ENCODE data around the gene UPF1.
A peak's percentile ranks its signal among the peaks of the same experiment; 100 is the strongest.

The UPF1 gene

DNA sequence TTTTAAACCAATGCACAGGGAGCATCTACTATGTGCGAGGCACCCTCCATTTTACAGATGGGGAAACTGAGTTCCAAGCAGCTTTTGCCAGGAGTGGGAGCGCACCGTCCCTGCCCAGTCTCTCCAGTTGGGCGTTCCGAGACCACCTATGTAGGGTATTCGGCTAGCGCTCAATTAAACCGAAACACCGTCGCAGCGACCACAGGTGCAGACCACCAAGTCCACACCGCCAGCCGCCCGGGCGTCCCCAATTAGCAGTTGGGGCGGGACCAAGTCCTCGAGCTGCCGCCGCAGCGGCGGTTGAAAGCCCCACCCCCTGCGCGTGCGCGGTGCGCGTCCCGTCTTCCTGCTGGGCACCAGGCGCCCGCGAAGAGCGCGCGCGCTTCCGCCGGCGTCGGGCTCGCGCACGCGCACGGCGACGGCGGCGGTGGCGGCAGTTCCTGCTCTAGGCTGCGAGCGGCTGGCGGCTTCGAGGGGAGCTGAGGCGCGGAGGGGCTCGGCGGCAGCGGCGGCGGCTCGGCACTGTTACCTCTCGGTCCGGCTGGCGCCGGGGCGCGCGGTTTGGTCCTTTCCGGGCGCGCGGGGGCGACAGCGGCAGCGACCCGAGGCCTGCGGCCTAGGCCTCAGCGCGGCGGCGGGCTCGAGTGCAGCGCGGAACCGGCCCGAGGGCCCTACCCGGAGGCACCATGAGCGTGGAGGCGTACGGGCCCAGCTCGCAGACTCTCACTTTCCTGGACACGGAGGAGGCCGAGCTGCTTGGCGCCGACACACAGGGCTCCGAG lies at the start of gene UPF1:
TSS of gene UPF1 (plus strand) at position 436 of the 782 bp plus-strand sequence. CDS start at position 687, 251 bp downstream.
- DNase-seq: peak; percentile 98

DNA sequence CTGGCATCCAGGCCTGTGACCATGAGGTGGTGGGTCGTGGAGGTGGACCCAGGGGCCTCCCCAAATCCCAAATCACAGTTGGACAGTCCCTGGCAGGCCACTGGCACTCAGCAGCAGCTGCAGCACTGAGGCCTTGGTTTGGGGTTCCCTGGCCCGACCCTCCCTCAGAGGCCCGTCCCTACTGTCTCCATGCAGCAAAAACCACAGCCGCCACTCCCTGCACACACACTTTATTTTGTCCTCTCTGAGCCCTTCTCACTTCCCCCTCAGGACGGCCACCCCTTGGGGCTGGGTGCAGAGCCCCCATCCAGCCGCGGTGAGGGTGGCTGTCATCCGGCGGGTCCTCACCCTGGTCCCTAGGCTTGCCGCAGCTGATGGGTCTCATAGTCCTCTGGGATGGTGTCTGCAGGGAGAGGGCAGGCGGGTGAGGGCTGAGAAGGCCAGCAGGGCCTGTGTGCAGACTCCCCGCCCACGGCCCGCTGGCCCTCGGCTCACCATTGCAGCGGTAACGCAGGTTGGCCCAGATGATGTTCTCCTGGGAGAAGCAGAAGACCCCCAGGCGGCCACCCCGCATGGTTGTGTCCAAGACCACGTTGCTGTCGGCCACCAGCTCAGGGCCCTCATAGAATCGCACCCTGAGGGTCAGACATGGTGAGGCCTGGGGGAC lies 49.1 kb upstream of the UPF1 start:
- no peak for DNase-seq

DNA sequence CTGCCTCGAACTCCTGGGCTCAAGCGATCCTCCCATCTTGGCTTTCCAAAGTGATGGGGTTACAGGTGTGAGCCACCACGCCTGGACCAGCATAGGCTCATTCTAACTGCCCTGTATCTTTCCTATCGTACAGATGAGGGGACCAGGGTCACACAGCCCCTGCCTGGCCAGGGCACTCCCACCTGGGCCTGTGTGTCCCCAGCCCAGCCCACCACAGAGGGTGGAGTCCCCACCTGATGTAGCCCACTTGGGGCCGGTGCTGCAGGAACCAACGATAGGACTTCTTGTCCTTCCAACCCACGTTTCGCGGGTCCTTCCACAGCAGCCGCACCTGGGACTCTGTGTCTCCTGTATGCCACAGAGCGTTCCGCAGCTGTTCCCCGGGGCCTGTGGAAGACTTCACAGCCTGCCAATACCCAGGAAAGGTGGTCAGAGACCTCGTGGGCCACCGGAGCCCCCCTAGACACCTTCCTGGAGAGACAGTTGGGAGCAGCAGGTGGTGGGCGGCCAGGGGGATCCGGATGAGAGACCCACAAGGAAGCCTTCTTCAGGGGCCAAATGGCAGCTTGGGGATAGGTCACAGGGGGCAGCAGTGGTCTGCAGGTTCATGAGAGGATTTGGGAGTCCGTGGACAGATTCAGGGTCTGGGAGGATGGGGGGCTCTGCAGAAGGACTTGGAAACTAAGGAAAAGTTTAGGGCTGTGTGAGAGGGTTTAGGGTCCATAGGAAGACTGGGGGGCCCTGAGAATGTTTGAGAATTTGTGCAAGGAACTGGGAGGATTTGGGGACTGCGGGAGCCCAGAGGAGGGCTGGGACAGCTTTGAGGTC lies 47.6 kb upstream of the UPF1 start:
- no peak for DNase-seq

DNA sequence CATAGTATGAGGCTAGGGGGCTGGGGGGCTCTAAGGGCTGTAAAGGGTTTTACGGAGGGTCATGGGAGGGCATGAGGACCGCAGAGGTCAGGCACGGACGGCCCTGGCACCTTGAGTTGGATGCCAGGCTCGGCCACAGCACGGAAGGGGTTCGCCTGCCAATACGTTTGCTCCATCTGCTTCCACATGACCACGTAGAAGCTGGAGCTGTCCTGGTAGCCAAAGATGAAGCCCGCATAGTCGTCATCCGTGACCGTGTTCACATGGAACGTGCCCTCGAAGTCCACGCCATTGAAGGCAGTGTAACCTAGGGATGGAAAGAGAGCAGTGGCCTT lies 47.0 kb upstream of the UPF1 start:
- no peak for DNase-seq

DNA sequence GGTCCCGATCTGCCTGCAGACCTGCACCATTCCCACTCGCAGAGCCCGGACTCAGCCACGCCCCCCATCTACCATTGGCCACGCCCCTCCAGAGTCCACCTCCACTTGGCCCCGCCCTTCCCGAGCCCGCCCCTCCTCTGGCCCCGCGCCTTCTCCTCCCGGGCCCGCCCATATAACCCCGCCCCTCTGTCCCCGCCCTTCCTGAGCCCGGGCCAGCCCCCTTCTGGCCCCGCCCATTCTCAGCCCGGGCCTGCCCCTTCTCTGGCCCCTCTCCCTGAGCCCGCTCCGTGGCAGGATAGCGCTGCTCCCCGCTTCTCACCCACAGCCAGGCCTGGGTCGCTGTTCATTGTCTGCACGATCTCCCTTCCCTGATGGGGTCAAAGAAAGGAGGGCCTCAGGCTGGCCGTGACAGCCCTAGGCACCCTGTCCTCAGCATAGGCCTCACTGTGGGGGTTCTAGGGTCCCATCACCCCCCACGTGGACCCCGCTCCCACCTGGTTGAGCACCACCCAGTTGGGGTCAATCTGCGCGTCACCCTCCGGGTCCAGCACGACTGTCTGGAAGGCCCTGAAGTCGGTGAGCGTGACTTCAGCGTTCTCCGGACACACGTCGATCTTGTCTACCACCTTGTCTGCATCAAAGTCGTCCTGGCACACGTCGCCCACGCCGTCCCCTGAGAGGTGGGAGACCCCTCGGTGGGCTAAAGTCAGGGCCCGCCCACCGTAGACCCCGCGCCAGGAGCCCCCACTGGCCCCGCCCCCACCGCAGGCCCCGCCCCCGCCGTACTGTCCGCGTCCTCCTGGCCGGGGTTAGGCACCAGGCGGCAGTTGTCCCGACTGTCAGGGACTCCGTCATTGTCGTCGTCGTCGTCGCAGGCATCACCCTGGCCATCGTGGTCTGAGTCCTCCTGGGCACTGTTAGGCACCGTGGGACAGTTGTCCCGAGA lies 46.3 kb upstream of the UPF1 start:
- DNase-seq: peak; percentile 92

DNA sequence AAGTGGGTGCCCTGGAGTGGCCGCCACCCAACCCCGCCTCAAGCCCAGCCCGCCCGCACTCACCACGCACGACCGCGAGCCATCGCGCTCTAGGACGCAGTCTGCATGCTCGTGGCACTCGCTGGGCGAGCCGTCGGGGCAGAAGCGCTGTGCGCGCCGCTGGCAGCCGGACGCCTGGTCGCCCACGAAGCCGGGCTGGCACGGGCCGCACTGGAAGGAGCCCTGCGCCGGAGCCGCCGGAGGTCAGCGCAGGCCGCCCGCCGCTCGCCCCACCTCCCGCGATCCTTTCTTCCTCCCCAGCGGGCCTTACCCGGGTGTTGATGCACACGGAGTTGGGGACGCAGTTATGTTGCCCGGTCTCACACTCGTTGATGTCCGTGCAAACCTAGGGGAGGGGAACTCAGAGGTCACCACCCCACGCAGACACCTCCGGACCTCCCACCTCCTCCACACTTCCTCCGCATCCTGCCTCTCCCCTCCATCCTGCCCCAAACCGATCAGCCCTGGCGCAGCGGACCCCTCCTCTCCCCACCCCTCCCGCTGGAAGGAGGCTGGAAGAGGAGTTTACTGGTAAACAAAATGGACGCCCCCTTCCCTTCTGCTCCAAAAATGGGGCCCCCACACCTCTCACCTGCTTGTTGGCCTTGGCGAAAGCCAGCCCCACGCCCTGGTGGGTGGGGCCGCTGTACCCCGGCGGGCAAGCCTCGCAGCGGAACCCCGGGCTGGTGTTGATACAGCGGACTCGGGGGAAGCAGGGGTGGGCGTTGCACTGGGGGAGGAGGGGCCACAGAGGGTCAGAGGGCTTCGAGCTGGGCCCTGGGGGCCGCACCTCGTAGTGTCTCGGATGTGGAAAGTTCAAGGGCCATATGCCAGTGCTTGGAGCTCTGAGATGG lies 43.0 kb upstream of the UPF1 start:
- DNase-seq: no peak

DNA sequence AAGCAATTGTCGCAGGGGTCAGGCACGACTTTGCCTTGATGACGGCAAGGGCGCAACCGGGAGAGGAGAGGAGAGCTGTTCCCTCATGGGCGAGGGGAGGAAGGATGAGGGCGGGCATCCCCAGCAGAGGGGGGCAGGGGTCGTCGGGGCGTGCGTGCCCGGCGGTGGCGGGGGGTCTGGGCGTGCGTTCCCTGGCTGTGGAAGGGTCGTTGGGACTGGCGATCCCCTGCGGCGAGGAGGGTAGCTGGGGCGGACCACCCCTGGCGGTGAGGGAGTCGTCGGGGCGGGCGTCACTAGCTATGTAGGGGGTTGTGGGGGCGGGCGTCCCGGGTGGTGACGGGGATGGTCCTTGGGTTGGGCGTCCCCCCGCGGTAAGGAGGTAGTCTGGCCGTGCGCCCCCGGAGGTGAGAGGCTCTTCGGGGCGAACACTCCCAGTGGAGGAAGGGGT lies 42.3 kb upstream of the UPF1 start:
- no peak for DNase-seq

DNA sequence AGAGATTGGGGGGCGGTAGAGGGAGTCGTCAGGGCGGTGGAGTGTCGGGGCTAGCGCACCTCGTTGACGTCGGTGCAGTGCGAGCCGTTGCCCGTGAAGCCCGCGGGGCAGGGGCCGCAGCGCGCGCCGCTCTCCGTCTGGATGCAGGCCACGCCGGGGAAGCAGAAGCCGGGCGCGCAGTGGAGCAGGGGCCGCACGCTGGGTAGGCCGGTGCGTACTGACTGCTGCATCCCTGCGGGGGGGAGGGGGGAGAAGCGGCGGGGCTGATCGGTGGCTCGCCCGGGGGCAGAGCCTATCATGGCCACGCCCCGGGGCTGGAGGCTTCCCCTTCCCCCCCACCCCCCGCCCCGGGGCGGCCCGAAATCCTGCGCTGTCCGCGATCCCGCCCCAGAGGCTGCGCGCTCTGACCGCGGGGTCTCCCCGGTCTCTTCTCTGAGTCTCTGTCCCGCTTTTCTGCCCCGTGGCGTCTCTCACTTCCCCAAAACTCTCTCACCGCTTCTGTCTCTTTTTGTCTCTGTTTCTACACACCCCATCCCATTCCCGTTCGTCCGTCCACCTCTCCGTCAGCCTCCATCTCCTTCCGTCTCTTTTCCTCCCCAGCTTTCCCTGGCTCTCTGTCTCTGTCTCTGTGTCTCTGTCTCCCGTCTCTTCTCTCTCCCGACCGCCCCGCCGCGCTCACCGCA lies 41.7 kb upstream of the UPF1 start:
- DNase-seq: no peak

DNA sequence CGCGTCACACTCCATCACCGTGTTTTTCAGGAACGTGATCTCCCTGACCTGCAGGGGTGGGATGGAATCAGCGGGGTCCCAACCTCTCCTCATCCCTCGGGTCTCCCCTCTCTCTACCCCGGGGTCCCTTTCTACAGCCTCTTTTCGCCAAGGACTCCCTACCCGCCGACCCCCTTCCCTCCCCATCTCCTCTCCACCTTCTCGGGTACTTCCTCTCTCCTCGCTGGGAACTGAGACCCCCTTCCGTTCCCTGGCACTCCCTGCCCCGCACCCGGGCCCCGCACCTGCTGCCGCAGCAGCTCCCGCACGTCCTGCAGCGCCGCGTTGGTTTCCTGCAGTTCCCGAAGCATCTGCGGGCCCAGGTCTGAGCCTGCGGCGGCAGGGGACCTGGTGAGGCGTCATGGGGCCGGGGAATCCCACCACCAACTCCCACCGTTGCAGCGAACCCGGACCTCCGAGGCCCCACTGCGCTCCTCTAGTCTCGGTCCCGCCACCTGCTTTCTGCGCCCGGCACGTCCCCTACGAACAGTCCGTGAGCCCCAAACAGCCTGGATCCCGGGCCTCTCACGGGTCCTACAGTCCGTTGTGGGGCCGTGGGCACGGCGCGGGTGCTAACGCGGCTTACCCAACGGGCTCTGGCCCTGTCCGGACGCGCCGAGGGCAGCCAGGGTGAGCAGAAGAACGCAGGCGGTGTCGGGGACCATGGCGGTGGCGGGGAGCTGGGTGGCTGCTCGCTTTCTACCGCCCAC lies 41.0 kb upstream of the UPF1 start, which contains the start of gene COMP:
TSS of gene COMP (minus strand) at position 740 of the 749 bp plus-strand sequence. CDS start at position 704, 36 bp downstream.
- no peak for DNase-seq

DNA sequence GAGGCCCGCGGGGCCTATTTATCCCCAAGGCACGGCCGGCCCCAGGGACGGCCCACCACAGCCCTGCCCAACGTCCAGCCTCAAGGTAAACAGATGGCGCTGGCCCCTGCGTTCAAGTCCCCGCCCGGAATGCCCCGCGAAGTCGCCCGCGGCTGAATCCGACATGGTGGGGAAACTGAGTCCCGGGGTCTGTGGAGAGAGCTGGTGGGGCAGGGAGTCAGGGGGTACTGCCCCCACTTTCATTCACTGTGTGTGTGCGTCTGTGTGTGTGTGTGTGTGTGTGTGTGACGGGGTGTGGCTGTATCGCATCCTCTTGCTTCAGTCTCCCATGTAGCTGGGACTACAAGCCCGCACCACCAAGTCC lies 40.5 kb upstream of the UPF1 start:
- no peak for DNase-seq

DNA sequence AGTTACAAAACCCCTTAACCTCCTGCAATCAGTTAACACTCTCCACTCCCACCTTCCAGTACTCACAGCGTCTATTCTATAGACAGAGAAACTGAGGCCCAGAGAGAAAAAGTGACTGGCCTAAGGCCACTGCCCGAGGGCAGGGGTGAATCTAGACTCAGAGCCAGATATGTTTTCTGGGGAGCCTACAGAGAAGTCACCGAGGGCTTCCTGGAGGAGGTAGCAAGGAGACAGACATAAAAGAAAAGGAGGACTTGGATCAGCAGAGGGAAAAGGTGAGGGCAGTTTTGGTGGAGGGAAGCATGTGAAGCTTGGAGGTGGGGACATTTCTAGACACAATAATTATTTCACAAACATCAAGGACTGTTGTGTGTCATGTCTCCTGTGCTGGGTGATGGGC lies 39.1 kb upstream of the UPF1 start:
- no peak for DNase-seq

DNA sequence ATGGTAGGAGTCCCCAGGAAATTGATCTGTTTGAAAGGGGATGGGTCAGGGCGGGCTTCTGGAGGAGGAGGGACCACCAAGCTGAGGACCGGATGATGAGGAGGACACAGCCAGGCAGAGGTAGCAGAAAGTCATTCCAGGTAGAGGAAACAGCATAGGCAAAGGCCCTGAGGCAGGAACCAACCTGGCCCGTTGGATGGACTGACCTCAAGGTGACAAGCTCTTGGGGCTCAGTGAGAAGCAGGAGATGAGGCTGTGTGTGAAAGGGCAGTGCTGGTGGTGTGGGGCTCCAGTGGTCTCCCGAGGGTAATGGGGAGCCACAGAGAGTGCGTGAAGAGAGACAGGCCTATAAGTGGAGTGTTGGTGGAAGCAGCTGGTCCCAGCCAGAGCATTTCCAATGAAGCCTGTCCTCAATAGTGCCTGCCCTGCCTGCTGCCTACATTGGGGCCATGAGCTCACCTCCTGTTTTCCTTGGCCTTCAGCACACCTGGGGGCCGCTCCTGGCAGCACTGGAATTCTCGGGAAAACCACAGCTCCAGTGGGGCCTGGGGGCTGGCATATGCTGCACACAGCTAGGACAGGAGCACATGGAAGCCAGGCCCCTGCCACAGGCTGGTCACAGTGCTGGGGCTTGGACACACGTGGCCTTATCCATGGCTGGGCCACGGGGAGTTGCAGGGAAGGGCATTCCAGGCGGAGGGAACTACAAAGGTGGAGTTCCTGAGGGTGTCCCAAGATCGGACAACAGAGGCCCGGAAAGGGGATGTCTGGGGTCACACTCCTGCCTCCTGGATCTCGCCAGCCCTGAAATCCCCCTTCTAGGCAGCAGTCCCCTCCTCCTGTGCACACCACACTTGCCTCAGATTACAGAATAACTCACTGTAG lies 38.4 kb upstream of the UPF1 start:
- no peak for DNase-seq

DNA sequence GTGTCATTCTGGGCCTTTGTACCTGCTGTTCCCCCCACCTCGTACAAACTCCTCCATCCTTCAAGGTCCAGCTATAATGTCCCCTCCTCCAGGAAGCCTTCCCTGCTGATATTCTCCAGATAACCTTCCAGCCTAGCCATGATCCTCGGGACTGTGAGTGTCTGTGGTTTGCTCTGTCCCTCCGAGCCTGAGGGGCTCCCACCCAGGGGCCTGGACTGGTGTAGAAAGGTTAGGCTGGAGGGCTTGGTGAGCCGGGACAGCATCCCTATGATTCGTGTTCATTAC lies 37.8 kb upstream of the UPF1 start:
- no peak for DNase-seq

DNA sequence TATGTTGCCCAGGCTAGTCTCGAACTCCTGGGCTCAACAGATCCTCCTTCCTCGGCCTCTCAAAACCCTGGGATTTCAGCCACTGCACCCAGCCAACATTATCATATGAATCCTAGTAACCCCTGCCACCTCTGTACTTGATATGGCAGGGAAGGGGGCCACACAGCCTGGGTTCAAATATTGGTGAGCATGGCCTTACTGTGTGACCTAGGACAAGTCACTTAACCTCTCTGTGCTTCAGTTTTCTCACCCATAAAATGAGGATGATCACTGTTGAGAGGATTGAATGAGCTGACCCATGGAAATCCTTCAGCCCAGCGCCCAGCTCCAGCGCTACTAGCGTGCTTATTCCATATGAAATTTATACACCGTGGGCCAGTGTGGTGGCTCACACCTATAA lies 37.1 kb upstream of the UPF1 start:
- DNase-seq: no peak

DNA sequence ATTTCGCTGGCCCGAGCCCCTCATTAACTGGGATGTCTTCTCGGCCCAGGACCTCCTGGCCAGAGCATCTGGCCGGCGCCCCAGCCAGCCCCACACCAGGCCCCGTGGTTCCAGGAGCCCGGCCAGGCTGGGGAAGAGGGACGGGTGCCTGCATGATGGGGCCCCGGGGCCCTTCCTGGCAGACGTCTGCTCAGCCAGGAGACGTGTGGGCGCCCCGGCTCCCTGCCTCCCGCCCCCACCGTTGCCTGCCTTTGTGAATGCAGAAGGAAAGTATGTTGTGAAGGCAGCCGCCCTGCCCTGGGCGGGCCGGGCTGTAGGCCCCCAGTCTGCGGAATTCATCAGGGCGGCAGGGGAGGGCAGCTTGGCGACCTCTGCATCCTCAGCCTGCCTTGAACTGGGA lies 36.2 kb upstream of the UPF1 start:
- no peak for DNase-seq

DNA sequence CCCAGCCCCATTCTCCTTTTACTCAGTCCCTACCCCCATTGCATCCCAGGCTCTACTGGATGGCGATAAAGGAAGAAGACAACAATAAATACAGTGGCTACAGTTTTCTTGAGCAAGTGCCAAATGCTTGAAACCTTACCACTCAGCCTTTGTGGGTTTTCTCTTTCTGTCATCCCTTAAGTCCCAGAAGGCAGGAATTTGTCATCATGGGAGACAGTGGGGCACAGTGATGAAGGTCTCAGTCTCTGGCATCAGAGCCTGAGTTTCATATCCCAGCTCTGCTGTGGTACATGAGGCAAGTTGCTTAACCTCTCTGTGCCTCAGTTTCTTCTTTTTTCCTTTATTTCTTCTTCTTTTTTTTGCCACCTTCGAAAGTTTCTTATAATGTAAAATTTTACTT lies 35.5 kb upstream of the UPF1 start:
- DNase-seq: no peak

DNA sequence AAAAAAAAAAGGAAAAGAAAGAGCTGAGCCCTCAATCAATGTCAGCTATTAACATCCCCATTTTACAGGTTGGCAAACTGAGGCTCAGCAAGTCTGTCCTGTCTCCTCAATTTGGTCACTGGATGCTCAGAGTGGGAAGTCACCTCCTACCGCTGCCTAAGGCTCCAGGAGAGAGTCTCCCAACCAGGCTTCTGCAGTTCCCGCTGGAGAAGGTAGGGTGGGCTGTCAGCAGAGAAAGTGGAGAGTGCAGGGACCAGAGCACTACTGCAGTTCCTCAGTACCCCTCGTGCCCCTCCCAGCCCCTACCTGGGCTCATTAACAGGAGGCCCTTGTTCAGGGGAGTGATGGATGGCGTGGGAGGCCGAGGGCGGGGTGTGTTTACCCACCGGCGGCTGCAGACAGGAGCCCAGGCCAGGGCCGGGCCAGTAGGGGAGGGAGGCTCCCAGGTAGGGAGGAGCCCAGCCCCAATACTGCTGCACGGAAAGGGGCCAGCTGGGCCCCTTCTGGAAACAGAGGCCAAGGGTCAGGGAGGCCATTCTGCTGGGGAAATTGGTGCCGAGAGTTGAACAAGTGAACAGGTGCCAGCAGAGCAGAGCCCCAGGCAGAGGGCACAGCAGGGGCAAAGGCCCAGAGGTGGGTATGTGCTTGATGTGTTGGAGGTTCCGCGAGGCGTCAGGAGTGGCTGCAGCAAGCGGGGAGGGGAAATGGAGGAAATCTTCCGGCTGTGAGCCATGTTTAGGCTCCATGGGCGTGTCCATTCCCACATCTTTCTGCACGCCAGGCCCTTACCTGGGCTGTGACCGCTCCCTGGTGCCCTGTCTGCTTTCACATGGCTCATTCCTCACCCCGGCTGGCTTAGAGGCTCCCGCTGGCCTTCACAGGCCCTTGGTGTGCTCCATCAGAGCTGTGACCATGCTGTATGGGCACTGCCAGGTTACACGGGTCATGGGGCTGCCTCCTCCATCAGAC lies 33.1 kb upstream of the UPF1 start:
- no peak for DNase-seq

DNA sequence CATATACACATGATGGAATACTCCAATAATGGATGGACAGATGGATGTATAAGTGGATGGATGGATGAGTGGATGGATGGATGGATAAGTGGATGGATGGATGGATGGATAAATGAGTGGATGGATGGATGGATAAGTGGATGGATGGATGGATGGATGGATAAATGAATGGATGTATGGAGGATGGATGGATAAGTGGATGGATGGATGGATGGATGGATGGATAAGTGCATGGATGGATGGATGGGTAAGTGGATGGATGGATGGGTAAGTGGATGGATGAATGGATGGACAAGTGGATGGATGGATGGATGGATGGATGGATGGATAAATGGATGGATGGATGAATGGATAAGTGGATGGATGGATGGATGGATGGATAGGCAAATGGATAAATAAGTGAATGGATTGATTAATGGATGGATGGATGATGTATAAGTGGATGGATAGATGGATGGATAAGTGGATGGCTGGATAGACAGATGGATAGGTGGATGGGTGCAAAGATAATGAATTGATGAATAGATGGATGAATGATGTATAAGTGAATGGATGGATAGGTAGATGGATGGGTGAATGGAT lies 32.3 kb upstream of the UPF1 start:
- no peak for DNase-seq

Data from activated CD8-positive, alpha-beta memory T cell treated with anti-CD3 and anti-CD28 coated beads, Interleukin-2, amount 50 U/mL, for 48 hours (primary cell).